HG02943 (cell line): Measurements from ENCODE around the gene ODF2.
"Not testable (repeated sequence)": the region's sequence is repeated elsewhere in the genome, so short reads cannot be mapped to it uniquely, and the experiment has no call there.

Experiments
- ATAC-seq: cut with Tn5 transposase; IDR thresholded peaks from one replicate; pipeline ENCODE4 v1.9.1; 2021; ENCODE audit warnings: mild to moderate bottlenecking, low read depth, moderate library complexity; ENCODE audit not compliant: unreplicated experiment

The ODF2 gene

DNA sequence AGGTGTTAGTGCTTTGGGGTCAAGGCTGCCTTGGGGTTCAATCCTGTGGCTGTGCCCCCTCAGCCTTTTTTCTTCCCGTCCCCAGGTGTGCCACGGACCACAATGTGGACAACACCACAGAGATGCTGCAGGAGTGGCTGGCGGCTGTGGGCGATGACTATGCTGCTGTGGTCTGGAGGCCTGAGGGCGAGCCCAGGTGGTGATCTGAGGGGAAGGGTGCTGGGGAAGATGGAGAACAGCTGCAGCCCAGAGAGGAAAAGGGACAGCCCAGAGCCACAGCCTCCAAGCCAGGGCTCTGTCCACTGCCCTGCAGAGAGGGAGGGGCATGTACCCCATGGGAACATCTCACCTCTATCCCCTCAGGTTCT lies 33.0 kb upstream of the ODF2 start:
- no peak for ATAC-seq

DNA sequence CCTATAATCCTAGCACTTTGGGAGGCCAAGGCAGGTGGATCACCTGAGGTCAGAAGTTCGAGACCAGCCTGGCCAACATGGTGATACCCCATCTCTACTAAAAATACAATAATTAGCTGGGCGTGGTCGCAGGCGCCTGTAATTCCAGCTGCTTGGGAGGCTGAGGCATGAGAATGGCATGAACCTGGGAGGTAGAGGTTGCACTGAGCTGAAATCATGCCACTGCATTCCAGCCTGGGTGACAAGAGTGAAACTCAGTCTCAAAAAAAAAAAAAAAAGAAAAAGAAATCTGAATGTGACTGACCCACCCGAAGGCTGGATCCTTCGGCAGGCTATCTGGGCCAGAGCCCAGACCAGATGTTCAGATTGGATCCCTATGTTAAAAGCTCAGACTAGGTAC lies 32.5 kb upstream of the ODF2 start:
- not testable (repeated sequence) for ATAC-seq

DNA sequence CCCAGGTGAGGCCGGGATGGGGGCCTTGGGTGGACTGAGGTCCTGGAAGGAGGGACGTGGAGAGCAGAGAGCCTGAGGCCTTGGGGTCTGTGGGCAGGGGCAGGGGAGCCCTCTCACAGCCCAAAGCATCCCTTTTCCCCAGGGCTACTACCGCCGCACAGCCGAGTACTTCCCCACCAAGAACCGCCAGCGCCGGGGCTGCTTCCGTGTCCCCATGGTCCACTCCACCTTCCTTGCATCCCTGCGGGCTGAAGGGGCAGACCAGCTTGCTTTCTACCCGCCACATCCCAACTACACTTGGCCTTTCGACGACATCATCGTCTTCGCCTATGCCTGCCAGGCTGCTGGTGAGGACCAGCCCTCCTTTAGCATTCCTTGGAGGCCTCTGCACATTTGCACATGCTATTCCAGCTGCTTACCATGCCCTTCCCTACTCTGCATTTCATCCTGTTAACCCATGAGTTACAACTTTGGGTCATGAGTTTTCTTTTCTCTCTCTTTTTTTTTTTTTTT lies 31.5 kb upstream of the ODF2 start:
- no peak for ATAC-seq

DNA sequence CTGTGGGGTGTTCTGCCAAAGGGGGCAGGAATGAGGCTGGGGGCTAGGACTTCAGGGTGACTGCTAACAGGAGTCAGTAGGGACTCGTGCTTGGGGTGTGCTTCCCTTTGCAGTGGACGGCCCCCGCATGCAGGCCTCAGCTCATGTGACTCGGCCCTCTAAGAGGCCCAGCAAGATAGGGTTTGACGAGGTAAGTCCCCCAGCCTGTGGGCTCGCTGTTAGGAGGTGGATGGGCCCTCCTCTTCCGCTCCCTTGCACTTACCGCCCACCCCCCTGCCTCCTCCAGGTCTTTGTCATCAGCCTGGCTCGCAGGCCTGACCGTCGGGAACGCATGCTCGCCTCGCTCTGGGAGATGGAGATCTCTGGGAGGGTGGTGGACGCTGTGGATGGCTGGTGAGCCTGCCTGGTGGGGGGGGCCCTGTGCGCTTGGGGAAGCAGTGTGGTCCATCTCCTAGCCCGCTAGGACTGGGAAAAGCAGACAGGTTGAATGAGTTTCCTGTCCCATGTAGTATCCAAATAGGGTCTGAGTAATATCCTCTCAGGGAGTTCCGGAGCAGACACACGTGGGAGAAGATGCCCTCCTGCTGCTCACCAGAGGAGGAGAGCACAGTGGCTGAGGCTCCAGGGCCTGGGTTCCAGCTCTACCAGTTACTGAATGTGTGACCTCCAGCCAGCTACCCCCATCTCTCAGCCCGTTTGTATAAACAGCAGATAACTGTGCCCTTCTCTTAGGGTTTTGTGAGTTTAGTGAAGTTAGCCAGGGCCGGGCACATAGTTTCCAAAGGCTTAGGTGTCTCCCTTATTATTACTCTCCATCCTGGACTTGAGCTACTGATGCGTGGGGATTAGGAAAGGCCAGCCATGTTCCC lies 26.9 kb upstream of the ODF2 start:
- no peak for ATAC-seq

DNA sequence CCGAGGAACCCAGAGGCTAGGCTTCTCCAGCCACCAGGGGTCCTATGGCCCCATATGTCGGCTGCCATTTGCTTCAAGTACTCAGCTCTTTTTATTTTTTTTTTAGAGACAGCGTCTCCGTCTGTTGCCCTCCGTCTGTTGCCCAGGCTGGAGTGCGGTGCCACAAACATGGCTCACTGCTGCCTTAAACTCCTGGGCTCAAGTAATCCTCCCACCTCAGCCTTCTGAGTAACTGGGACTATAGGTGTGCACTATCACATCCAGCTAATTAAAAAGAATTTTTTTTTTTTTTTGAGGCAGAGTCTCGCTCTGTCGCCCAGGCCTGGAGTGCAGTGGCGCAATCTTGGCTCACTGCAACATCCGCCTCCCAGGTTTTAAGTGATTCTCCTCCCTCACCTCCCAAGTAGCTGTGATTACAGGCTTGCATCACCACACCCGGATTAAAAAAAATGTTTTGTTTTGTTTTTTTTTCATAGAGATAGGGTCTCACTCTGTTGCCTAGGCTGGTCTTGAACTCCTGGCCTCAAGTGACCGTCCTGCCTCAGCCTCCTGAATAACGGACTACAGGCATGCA lies 26.2 kb upstream of the ODF2 start:
- no peak for ATAC-seq

DNA sequence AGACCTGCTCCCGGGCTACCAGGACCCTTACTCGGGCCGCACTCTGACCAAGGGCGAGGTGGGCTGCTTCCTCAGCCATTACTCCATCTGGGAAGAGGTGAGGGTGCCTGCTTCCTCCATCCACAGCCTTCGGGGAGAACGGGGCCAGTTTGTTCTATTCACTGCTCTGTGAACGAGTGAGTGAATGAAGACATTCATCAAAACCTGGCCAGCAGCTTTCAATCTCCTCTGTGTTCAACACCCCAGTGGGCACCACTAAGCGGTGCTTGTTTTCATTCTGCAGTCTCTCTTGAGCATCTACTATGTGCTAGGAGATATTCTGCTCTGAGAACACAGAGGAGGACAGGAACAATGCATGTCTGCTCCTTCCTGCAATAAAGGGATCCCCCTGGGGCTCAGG lies 24.6 kb upstream of the ODF2 start:
- no peak for ATAC-seq

DNA sequence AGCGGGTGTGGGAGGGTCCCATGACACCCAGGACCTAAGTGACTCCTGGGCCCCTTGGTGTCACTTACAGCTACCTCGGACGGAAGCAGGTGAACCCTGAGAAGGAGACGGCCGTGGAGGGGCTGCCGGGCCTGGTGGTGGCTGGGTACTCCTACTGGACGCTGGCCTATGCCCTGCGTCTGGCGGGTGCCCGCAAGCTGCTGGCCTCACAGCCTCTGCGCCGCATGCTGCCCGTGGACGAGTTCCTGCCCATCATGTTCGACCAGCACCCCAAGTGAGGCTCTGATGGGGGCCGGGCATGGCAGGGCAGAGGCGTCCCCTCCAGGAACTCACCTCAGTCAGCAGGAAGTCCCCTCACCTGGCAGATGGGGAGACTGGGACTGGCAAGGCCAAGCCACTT lies 21.5 kb upstream of the ODF2 start:
- ATAC-seq = no peak

DNA sequence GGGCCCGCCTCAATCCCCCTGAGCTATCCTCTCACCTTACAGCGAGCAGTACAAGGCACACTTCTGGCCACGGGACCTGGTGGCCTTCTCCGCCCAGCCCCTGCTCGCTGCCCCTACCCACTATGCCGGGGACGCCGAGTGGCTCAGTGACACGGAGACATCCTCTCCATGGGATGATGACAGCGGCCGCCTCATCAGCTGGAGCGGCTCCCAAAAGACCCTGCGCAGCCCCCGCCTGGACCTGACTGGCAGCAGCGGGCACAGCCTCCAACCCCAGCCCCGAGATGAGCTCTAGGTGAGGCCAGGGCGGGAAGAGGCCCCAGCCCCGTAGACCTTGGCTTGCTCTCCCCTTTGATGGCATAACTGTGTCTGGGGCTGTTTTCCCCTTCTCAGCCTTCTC lies 20.2 kb upstream of the ODF2 start:
- ATAC-seq = no peak

DNA sequence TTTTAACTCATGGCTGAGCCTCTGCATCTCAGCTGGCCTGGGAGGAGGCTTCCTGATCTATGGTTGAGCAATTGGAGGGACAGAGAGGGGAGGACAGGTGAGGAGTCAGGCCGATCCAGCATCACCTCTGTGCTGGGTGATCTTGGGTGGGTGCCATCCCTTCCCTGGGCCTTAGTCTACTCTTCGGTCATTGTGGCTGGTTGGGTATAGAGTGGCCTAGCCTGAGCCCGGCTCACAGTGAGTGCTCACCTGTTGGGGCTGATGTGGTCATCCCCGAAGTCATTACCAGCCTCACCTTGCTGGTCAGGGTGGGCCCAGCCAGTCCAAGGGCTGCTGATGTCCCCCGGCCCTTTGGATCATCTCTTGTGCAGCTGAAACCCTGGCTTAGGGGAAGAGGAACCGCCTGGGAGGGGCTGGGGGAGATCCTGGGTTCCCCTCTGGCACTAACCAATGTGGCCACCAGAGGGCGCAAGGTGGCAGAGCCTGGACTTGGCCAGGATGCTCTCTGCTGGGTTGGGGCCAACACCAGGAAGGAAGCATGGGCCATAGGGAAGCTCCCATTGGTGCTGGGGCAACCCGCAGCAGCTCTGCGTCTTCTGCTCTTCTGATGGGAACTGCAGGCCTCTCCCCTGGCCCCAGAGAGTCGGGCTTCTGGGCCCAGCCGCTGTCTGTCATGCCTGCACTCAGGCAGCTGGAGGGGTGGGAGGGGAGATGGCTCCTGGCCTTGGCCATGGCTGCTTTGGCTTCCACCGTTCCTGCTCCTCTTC lies 17.3 kb upstream of the ODF2 start:
- ATAC-seq = no peak

DNA sequence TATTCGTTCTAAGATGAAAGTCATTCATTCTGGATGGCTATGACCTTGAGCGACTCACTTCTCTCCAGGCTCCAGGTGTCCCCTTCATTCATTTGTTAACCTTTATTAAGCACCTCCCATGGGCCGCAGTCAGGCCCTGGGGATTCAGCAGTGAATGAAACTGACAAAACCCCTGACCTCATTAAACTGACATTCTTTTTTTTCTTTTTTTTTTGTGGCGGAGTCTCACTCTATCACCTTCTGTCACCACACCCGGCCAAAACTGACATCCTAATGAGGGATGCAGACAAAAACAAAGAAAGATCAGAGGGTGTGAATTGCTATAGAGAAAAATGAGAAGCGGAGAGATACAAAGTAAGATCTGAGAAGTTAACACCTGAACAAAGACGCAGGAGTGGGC lies 16.5 kb upstream of the ODF2 start:
- no peak for ATAC-seq

DNA sequence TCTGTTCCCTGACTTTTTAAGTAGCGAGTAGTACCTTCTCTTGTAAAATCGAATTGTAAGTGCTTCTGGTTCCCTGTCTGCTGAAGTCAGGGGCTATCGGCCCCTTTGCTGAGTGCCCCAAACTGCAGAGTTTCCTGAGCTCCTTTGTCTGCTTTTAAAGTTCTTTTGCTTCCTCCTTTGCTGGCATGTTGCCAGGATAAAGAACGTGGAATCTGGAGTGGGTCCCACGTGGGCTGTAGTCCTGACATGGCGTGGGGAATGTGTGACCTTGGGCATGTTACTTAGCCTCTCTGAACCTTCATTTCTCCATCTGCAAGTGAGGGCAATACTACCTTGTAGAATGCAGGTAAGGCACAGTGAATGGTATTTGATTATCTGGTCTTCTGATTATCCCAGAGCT lies 13.7 kb upstream of the ODF2 start:
- no peak for ATAC-seq

DNA sequence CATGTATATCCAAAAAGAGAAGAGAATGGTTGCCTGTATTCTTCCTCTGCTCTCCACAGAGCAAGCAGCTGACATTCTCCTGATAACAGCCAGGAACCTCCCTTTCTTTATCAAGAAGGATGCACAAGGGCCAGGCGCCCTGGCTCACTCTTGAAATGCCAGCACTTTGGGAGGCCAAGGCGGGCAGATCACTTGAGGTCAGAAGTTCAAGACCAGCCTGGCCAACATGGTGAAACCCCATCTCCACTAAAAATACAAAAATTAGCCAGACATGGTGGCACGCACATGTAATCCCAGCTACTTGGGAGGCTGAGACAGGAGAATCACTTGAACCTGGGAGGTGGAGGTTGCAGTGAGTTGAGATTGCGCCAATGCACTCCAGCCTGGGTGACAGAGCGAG lies 9.3 kb upstream of the ODF2 start:
- ATAC-seq = not testable (repeated sequence)

DNA sequence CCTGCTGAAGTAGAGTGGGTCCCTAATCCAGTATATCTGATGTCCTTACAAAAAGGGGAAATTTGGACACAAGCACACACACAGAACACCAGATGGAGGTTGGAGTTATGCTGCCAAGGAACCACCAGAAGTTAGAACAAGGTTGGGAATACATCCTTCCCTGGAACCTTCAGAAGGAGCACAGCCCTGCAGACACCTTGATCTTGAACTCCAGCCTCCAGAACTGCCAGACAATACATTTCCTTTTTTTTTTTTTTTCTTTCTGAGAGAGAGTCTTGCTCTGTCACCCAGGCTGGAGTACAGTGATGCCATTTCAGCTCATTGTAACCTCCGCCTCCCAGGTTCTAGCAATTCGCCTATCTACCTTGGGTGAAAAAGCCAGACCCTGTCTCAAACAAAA lies 7.1 kb upstream of the ODF2 start:
- ATAC-seq = no peak

DNA sequence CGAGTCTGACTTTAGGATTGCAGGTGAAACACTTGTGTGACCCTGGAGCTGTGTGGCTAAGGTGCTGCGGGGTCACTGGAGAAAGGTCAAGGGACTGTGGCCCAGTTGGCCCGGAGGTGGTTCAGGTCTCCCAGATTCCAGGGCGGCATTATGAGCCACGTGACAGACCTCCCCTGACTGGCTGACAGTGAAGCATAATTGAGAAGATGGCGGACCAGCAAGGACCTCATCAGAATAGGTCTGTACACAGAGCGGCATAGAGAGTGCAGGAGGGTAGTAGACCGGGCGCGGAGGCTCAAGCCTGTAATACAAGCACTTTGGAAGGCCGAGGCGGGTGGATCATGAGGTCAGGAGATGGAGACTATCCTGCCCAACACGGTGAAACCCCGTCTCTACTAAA lies 815 bp upstream of the ODF2 start:
- ATAC-seq = no peak

DNA sequence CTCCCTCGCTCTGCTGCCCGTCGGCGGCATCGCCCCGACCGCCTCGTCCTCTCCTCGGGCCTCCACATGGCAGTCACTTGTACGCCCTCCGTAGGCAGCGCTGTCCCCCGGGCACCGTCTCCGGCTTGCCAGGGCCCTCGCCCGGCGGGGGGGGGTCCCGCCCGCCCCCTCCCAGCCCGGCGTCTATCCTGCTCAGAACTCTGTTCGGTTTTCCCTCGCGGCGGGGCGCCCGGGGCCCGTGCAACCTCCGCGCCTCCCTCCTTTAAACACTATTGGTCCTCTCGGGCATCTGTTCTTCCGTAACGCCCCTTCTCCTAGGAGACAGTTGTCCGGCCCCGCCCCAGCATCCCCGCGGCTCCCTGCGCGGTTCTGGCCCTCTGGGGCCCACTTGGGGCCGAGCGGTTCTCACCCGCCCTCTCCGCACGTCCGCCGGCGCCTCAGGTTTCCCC lies 831 bp downstream of the ODF2 start:
- ATAC-seq = peak; percentile 50

DNA sequence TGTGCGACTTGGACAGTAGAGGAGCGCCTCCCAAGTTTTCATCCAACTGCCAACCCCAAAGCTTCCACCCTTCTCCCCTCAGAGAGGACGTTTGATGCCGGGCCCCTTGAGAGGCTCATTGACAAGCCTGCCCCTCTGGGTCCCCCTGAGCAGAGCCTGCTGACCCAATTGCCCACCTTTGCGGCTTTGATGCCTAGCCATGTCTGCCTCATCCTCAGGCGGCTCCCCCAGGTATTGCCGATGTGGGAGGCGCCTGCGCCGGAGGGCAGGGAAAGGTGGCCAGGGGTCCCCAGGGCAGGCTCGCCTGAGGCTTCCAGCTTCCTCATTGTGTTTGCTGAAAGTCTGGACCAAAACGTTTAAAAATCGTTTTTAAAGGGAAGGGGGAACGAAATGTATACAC lies 1.4 kb downstream of the ODF2 start:
- no peak for ATAC-seq

DNA sequence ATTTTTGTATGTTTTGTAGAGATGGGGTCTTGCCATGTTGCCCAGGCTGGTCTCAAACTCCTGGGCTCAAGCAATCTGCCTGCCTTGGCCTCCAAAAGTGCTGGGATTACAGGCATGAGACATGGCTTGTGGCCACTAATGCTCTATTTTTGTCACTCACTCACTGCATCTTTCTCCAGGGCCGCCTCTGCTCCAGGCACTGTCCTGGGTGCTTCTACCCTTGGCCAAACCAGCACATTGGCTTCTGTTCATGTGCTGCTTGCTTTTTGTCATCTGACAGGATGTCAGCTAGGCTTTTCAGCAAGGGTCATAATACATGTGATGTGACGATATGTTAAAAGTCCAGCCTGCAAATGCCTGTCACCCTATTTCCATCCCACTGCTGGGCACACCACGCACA lies 3.2 kb downstream of the ODF2 start:
- no peak for ATAC-seq

DNA sequence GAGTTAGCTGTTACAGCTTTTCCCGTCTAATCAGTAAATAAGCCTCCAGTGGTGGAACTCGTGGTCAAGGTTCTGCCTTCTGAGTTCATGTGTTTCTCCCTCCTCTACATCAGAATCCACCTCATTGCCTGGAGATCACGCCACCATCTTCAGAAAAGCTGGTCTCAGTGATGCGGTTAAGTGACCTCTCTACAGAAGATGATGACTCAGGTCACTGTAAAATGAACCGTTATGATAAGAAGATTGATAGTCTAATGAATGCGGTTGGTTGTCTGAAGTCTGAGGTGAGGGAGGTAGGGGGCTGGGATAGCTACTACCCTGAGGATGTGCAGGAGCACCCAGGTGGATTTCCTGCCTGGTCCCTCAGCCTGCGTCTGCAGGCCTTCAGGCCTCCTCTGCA lies 13.3 kb downstream of the ODF2 start:
- ATAC-seq = no peak

DNA sequence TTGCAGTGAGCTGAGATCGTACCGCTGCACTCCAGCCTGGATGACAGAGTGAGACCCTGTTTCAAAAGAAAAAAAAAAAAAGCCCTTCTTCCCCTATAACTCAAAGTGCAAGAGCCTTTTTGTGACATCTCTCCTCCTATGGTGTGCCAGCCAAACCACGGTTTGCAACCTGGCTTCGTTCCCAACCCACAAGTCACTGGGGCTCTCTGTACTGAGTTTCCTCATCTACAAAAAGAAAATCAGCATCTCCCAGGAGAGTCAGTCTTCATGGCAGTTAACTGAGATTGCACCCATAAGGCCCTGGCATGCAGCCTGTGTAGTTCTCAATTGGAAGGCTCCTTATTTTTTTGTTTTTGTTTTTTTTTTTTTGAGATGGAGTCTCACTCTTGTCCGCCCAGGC lies 14.8 kb downstream of the ODF2 start:
- ATAC-seq = no peak

DNA sequence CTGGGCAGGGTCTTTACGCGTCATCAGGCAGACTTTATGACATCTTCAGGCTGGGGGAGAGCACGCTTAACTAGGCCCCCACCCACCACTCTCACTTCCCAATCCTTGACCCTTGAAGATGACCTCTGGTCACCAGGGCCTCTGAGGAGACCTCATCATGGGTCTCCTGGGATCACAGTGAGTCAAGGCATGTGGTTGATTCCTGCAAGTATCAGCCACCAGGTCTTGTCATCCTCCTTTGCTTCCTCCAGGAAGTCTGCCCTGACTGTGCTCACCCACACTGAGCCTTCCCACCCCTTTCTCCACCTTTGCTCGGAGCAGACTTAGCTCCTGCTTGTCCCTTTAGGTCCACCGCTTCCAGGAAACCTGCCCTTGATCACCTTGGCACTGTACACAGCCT lies 17.3 kb downstream of the ODF2 start:
- no peak for ATAC-seq

DNA sequence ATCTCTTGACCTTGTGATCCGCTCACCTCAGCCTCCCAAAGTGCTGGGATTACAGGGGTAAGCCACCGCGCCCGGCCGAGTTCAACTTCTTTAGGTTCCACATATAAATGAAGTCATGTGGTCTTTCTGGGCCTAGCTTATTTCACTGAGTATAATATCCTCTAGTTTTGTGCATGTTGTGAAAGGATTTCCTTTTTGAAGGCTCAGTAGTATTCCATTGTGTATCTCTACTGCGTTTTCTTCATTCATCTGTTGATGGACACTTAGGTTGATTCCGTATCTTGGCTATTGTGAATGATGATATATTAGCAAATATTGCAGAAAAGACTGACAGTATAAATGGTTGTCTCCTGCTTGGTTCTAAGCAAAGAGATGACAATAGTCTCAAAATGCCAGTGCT lies 20.1 kb downstream of the ODF2 start:
- ATAC-seq = no peak
